ENCODE data around the gene WTAP.
"Not testable (repeated sequence)": the region's sequence is repeated elsewhere in the genome, so short reads cannot be mapped to it uniquely, and the experiment has no call there.

GRCh38 chr6:159712389-159712788 is 14.9 kb upstream of the WTAP start:
- TF ChIP-seq FOXA1 (IDR thresholded peaks at IDR 0.05); ELF4 (IDR thresholded peaks at IDR 0.05); BHLHE40 (IDR thresholded peaks at IDR 0.05; ENCODE audit: borderline replicate concordance); ZNF384 (IDR thresholded peaks at IDR 0.05); FOXM1 (IDR thresholded peaks at IDR 0.05; ENCODE audit: borderline replicate concordance); ARNT (IDR thresholded peaks at IDR 0.05); CTBP1 (IDR thresholded peaks at IDR 0.05; ENCODE audit: borderline replicate concordance); SP1 (IDR thresholded peaks at IDR 0.05); L3MBTL2 (conservative IDR thresholded peaks at IDR 0.05): not testable (repeated sequence)
